ENCODE results near the gene SVOP.
"Not testable (repeated sequence)": the region's sequence is repeated elsewhere in the genome, so short reads cannot be mapped to it uniquely, and the experiment has no call there.

The SVOP gene, protein sequence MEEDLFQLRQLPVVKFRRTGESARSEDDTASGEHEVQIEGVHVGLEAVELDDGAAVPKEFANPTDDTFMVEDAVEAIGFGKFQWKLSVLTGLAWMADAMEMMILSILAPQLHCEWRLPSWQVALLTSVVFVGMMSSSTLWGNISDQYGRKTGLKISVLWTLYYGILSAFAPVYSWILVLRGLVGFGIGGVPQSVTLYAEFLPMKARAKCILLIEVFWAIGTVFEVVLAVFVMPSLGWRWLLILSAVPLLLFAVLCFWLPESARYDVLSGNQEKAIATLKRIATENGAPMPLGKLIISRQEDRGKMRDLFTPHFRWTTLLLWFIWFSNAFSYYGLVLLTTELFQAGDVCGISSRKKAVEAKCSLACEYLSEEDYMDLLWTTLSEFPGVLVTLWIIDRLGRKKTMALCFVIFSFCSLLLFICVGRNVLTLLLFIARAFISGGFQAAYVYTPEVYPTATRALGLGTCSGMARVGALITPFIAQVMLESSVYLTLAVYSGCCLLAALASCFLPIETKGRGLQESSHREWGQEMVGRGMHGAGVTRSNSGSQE

DNA sequence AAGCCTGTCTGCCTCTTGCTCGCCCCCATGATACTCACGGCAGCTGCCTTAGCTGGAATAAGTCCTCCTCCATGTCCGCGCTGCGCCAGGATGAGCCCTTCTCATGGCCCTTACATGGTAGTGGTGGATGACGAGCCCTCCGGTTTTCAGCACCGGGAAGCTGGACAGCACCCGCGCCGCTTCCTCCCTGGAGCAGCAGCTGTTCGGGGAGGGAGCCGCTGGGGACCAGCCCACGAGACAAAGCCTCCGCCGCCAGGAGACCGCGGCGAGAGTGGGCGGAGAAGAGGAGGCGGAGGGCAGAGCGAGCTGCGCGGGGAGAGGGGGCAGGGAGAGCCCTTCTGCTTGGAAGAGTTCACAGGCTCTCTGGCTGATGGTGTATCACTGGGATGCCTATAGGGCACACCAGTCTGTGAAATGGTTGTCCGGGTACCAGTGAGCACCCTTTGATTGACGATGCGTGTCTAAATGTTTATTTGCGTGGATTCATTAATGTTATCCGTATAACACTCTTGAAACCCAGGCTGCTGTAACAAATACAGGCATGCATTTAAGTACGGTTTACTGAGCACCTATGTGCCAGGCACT, at the start of gene SVOP:
TSS of gene SVOP (minus strand) at position 273 of the 585 bp plus-strand sequence. CDS start at position 73, 200 bp downstream.
- peak; percentile 80 to 98 (median 86) for DNase-seq
- intact Hi-C loops (cut with DNase I), result loop anchor here (2.0 kb wide), 1 partner anchor 72 kb away; the partner anchor contains the start of gene ALKBH2

DNA sequence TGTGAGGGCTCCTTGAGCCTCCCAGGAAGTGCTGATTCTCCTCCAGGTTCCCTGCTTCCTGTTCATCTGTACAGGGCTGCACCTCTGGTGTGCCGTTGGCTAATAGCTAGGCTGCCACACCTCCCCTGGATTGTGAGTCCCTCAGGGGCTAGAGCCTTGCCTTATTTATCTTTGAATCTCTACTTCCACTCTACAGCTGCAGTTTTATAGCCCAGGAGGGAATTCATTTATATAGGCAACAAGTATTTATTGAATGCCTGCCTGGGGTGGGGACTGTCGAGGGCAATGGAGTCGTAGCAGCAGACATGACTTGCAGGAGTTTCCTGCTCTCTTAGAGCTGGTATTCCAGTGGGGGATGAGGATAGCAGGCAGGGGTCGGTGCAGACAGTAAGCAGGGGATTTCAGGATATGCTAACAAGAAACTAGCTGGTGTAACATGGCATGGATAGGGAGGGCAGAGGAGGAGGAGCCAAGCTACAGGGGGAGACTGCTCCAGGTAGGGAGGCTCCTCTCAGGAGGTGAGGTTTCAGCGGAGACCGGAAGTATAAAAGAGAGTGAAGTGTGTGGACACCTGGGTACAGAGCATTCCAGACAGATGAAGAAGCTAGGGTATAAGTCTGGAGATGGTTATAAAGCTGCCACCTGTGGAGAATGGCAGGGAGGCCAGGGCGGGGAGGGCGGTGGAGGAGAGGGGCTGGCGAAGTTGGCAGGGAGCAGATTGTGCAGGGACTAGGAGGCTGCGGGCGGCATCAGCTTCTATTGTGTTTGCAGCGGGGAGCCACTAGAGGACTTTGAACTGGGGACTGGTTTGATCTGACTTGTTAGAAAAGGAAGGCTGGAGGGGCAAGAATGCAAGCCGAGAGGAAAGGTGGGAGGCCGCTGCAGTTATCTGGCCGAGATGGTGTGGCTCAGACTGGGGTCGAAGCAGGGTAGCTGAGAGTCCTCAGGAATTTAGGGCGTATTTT, 48.7 kb upstream of the SVOP start:
- intact Hi-C loops (cut with DNase I), result no loop called here
- no peak for DNase-seq

DNA sequence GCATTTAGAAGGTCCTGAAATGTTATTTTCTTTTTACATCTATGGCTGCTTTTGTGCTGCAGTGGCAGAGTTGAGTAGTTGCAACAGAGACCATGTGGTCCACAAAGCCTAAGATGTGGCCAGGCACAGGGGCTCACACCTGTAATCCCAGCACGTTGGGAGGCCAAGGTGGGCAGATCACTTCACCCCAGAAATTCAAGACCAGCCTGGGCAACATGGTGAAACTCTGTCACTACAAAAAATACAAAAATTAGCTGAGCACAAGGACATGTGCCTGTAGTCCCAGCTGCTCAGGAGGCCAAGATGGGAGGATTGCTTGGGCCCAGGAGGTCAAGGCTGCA, 45.0 kb upstream of the SVOP start:
- DNase-seq, result no peak
- intact Hi-C loops (cut with DNase I), result no loop called here

DNA sequence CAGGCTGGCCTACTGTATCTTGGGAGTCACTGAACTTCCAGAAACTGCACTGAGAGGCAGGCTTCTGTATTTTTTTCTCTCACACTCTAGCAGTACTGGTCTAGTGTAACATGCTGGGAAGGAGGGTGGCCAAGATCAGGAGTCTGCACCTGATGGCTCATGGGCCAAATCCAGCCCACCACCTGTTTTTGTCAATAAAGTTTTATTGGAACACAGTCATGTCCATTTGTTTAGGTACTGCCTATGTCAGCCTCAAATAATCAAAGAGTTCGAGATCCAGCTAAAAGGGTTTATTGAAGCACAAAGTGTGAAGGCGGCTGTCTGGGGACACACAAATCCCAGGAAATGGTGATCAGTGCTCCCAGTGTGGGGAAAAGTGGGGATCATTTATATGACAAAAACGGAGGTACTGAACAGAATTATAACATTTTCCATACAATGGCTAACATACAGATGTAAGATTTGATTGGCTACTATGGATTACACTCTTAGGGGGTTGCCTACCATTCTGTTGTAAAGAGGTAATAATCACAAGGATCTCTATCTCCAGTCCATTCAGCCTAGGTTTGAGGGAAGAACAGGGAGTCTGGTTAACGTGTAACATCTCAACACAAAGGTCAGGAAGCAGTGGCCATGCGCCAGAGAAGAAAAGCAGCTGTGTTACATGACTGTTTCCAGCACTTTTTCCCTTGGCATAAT, 44.4 kb upstream of the SVOP start:
- no peak for DNase-seq
- intact Hi-C loops (cut with DNase I), result no loop called here

DNA sequence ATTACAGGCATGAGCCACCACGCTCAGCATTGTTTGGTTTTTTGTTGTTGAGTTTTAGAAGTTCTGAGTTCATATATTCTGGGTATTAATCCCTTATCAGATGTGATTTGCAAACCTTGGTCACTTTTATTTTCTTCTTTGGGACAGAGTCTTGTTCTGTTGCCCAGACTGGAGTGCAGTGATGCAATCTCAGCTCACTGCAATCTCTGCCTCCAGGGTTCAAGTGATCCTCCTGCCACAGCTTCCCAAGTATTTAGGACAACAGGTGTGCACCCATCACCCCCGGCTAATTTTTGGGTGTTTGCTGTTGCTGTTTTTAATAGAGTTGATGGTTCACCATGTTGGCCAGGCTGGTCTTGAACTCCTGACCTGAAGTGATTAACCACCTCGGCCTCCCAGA, 43.3 kb upstream of the SVOP start:
- DNase-seq, result no peak
- intact Hi-C loops (cut with DNase I), result no loop called here

DNA sequence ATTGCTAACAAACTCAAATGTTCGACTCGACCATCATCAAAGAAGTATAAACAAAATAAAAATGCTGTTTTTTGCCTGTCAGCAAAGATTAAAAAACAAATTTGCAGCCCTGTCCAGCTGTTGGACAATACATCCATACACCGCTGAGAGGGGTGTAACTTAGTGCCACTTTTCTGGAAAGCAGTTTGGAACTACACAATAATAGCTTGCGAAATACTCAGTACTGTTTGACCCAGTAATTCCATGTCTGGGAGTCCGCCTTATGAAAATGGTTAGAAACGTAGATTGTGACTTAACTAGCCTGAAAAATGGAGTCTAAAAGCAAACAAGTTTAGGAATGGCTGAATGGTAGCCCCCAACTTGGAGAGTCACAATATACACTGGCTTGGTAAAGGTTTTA, 37.9 kb upstream of the SVOP start:
- DNase-seq, result no peak
- intact Hi-C loops (cut with DNase I), result no loop called here

DNA sequence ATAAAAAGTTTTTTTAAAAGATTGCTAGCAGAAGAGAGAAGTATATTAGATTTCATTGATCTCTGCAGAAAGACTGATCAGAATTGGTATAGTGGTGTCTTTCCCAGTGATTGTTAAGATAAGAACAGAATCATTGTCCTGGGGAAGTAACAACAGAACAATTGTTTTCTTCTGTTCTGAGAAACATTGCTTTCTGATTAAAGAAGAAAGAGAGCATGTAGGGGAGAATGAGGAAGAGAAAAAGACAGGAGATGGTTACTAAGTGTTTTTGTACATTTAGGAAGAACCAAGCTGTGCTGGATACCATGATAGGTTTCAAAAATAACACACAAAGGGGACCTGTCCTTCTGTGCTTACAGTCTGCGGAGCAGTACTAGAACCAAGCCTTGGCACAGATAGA, 36.5 kb upstream of the SVOP start:
- intact Hi-C loops (cut with DNase I), result no loop called here
- no peak for DNase-seq

DNA sequence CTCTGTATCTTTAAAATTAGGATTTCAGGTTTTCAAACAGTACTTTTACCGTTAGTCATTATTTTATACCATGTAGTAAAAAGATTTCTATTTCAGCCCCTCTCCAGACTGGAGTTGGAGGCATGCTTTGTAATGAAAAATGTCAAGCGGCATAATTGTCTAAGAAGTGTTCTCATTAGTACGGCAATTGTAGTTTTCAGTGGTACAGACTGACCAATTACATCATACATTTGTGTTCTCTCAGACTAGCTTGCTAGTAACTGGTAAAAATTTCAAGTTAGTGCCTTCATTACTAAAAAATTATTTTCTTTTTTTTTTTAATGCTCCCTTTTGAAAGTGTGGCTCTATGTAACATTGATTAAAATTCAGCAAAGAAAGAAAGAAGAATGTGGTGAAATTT, 36.0 kb upstream of the SVOP start:
- intact Hi-C loops (cut with DNase I), result no loop called here
- DNase-seq, result no peak

DNA sequence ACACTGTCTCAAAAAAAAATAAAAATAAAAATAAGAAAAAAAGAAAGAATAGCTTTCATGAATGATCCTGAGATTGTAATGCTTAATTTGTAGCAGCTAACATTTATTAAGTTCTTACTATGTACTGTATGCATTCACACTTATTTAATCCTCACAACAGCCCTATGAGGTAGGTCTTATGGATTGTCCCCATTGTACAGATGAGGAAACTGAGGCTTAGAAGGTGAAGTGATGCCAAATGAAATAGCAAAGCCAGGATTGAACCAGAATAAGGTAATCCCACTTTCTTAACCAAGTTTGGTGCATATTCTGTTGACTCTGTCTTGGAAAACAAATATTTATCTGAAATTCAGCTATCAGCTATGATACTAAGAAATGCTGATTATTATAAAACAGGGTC, 33.7 kb upstream of the SVOP start:
- no peak for DNase-seq
- intact Hi-C loops (cut with DNase I), result loop anchor here (2.0 kb wide), 1 partner anchor 38 kb away; the partner anchor contains the start of gene ALKBH2

DNA sequence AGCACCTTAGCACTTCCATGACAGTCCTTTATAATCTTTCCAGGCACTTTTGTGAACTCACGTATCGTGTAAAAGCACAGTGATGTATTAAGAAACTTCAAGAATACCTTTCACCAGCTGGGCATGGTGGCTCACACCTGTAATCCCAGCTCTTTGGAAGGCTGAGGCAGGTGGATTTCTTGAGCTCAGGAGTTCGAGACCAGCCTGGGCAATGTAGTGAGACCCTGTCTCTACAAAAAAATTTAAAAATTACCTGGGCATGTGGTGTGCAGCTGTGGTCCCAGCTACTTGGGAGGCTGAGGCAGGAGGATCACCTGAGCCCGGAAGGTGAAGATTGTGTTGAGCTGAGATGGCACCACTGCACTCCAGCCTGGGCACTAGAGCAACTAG, 33.3 kb upstream of the SVOP start:
- intact Hi-C loops (cut with DNase I), result loop anchor here (2.0 kb wide), 1 partner anchor 39 kb away; the partner anchor contains the start of gene ALKBH2

DNA sequence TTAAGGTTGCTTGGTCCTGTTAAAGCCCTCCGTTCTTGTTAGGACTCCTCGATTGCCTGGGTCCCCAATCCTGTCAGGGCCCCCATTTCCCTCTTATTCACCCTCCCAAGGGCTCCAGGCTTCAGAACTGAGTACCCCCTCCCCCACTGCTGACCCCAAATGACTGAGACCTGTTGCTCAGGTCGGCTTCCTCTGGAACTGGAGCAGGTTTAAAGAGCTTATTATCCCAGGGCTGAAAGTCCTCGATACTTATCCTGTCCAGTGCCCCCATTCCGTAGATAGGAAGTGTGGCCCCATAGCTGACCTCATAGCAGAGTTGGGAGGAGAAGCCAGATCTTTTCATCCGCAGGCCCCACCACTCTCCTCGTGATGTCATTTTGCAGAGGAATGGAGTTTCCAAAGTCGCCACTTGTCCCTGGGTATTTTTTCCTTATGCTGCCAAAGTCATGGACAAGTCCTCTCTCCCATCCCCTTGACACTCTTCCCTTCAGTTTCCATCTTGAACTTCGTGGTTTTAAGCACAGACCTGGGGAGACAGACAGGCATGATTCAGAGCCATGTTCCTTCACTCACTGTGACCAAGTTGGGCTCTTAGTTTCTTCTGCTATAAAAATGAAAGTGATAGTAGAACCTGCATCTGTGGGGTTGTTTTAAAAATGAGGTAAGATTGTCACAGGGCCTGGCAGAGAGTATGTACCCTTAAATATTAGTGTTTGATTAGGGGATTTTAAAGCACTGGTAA, 32.7 kb upstream of the SVOP start:
- no peak for DNase-seq
- intact Hi-C loops (cut with DNase I), result loop anchor here (2.0 kb wide), 1 partner anchor 39 kb away; the partner anchor contains the start of gene ALKBH2

More for the DNA sequence above, 33.3 kb upstream of the SVOP start:
- DNase-seq, result not testable (repeated sequence)

DNA sequence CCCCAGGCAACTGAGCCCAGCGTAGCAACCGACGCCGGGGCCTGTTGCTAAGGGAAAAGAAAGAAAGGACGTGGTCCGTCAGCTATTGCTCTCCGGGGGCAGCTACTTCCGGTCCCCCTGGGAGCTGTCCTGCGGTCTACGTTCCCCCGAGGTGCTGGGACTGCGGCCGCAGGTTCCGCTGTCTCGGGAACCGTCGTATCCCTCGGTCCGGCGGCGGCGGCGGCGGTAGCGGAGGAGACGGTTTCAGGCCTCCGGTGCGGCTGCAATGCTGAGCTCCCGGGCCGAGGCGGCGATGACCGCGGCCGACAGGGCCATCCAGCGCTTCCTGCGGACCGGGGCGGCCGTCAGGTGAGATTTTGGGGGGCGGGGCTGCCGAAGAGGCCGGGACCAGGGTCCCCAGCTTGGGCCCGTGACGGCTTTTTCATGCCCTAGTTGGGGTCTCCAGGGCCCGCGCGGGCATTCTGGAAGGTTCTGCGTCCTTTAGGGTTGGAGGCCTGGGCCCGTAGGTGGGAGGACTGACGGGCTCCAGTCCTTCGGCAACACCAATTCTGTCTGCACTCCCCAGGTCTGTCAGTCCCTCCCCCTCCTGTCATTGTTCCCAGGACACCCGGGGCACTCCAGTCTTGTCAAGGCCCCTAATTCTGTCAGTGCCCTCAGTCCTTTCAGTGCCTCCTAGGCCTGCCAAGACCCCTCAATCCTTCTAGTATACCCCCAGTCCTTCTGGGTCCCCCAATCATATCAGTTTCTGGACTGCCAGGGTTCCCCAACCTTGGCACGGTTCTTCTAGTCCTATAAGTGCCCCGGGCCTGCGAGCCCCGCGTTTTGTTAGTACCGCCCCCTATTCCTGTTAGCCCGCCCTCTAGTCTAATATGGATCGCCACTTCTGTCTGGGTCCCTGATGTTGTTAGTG, 31.8 kb upstream of the SVOP start, which contains the start of gene USP30:
TSS of gene USP30 (plus strand) at position 163 of the 910 bp plus-strand sequence. CDS start at position 266, 103 bp downstream.
- intact Hi-C loops (cut with DNase I), result no loop called here

DNA sequence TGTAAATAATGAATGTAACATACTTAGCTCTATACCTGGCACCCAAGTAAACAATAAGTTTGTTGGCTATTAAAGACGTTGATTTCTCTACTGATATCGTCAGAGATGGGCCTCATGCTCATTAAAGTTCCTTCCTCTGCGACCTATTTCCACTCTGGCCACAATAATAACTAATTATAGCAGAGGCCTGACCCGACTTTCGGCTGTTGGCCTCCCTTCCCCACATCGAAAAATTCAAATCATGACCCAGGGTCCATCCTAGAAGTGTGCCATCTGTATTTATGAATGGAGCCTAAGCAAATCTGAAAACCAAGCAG, 31.2 kb upstream of the SVOP start:
- DNase-seq, result no peak
- intact Hi-C loops (cut with DNase I), result no loop called here

More for the DNA sequence above, 31.8 kb upstream of the SVOP start, which contains the start of gene USP30:
- DNase-seq, result peak; percentile 80 to 98 (median 88)

DNA sequence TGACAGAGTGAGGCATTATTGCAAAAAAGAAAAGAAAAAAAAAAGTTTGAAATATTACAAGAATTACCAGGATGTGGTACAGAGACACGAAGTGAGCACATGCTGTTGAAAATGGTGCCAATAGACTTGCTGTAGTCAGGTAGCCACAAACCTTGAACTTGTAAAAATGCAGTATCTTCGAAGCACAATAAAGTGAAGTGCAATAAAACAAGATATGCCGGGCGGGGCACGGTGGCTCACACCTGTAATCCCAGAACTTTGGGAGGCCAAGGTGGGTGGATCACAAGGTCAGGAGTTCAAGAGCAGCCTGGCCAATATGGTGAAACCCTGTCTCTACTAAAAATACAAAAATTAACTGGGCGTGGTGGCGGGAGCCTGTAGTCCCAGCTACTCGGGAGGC, 28.9 kb upstream of the SVOP start:
- DNase-seq; intact Hi-C loops (cut with DNase I): not testable (repeated sequence)

DNA sequence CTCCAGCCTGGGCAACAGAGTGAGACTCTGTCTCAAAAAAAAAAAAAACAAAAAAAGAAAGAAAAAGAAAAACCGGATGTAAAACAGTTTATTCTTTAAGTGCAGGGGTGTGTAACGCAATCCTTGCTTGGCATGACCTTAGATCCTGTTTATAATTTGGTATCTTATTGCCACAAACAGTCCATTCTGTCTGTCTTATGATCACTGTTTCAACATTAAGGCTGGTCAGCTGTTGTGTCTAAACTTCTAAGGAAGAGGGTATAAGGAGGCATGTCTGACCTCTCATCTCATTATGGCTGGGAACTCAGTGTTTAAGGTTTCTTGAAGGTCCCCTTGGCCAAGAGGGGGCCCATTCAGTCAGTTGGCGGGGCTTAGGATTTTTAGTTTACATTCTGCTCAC, 27.8 kb upstream of the SVOP start:
- intact Hi-C loops (cut with DNase I); DNase-seq: not testable (repeated sequence)

DNA sequence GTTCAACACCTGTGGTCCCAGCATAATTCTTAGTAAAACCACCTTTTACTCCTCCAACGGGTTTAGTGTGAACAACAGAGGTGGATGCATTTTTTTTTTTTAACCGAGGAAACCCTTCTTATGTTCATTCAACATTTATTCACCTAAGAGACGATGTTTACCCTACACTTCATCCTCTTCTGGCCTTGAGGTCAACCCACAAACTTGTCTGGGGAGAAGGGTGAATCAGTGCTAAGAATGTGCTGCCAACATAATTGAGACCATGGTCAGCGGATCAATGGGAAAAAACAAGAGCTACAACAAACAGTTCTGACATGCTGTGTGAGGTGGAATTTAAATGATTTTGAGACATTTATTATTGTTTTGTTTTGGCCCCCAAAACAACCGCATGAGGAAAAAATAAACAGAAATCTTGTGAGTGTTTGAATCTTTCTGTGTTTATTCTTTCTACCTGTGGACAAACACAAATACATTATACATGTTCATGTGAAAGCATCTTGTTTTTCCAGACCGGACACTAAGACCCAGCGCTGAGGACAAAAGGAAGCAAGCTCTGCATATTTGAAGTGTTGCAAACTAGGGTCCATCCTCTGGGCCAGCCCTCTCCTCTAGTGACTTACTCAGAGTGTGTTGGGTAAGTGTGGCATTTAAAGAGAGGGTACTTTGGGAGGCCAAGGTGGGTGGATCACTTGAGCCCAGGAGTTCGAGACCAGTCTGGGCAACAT, 26.4 kb upstream of the SVOP start:
- intact Hi-C loops (cut with DNase I), result no loop called here
- peak in 1 of 10 donors; percentile 32 for DNase-seq

DNA sequence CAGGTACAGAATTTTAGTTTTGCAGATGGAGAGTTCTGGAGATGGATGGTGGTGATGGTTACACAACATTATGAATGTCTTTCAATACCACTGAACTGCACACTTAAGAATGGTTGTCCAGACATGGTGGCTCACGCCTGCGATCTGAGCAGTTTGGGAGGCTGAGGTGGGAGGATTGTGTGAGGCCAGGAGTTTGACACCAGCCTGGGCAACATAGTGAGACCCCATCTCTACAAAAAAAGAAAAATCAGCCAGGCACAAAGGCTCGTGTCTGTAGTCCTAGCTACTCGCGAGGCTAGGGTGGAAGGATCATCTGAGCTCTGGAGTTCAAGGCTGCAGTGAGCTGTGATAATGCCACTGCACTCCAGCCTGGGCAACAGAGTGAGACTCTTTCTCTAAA, 23.4 kb upstream of the SVOP start:
- DNase-seq, result no peak
- intact Hi-C loops (cut with DNase I), result no loop called here

All from posterior cingulate gyrus (tissue), 11 donors.